ENCODE results near the gene LAMA2. TPM values are rescaled to one million over a fixed set of nuclear protein-coding genes. Genes with fewer than 3 reads are reported as not detected.

Gene LAMA2
- total RNA-seq, 2 donors from 2014 or later, result 111 to 217 TPM

GRCh38 chr6:128979071-128979470, 96.1 kb downstream of the LAMA2 start:
- no peaks in the 10 kb centered on the region for H3K36me3 ChIP-seq
- H3K4me1 ChIP-seq (ENCODE audit: control insufficient read depth in 1 of 2, low read depth in 2 of 2), result no peaks in the 10 kb centered on the region
- no peaks in the 10 kb centered on the region for H3K9me3 ChIP-seq
- no peak for ATAC-seq (ENCODE audit: insufficient number of reproducible peaks, low FRiP score, low read depth)
- no peak overlapping the region for H3K27ac ChIP-seq
- DNase-seq (ENCODE audit: low spot score), result no peak
- no peak for TF ChIP-seq CTCF (IDR thresholded peaks at IDR 0.05)
- no peak overlapping the region for H3K4me3 ChIP-seq
- no peaks in the 10 kb centered on the region for H3K27me3 ChIP-seq (replicated peaks; ENCODE audit: insufficient read depth)

- no peak for DNase-seq (ENCODE audit: low spot score)
- Histone ChIP-seq H3K9me3 (no peaks in the 10 kb centered on the region), H3K27ac (no peak overlapping the region), H3K36me3 (no peaks in the 10 kb centered on the region), H3K4me1 (ENCODE audit: control insufficient read depth in 1 of 2, low read depth in 2 of 2) (no peaks in the 10 kb centered on the region), H3K27me3 (replicated peaks; ENCODE audit: insufficient read depth) (no peaks in the 10 kb centered on the region), H3K4me3 (no peak overlapping the region)
- no peak for ATAC-seq (ENCODE audit: insufficient number of reproducible peaks, low FRiP score, low read depth)
- TF ChIP-seq CTCF (IDR thresholded peaks at IDR 0.05), result no peak
Observed at GRCh38 chr6:128981716-128982115, 98.8 kb downstream of the LAMA2 start.

- no peak overlapping the region for H3K4me3 ChIP-seq
- no peaks in the 10 kb centered on the region for H3K9me3 ChIP-seq
- no peak for ATAC-seq (ENCODE audit: insufficient number of reproducible peaks, low FRiP score, low read depth)
- no peak for TF ChIP-seq CTCF (IDR thresholded peaks at IDR 0.05)
- H3K27ac ChIP-seq, result no peak overlapping the region
- H3K4me1 ChIP-seq (ENCODE audit: control insufficient read depth in 1 of 2, low read depth in 2 of 2), result no peaks in the 10 kb centered on the region
- no peaks in the 10 kb centered on the region for H3K27me3 ChIP-seq (replicated peaks; ENCODE audit: insufficient read depth)
- no peaks in the 10 kb centered on the region for H3K36me3 ChIP-seq
- DNase-seq (ENCODE audit: low spot score), result no peak
Observed at GRCh38 chr6:128990360-128990759, 107.4 kb downstream of the LAMA2 start.

GRCh38 chr6:128990915-128991314, 108.0 kb downstream of the LAMA2 start:
- H3K36me3 ChIP-seq, result no peaks in the 10 kb centered on the region
- no peaks in the 10 kb centered on the region for H3K27me3 ChIP-seq (replicated peaks; ENCODE audit: insufficient read depth)
- no peak overlapping the region for H3K4me3 ChIP-seq
- no peaks in the 10 kb centered on the region for H3K4me1 ChIP-seq (ENCODE audit: control insufficient read depth in 1 of 2, low read depth in 2 of 2)
- DNase-seq (ENCODE audit: low spot score) (no peak), ATAC-seq (ENCODE audit: insufficient number of reproducible peaks, low FRiP score, low read depth) (no peak)
- no peak overlapping the region for H3K27ac ChIP-seq
- no peaks in the 10 kb centered on the region for H3K9me3 ChIP-seq
- TF ChIP-seq CTCF (IDR thresholded peaks at IDR 0.05), result no peak

- Histone ChIP-seq H3K36me3 (no peaks in the 10 kb centered on the region), H3K4me1 (ENCODE audit: control insufficient read depth in 1 of 2, low read depth in 2 of 2) (no peaks in the 10 kb centered on the region), H3K27me3 (replicated peaks; ENCODE audit: insufficient read depth) (no peaks in the 10 kb centered on the region), H3K9me3 (no peaks in the 10 kb centered on the region), H3K27ac (no peak overlapping the region), H3K4me3 (no peak overlapping the region)
- no peak for DNase-seq (ENCODE audit: low spot score)
- no peak for ATAC-seq (ENCODE audit: insufficient number of reproducible peaks, low FRiP score, low read depth)
- no peak for TF ChIP-seq CTCF (IDR thresholded peaks at IDR 0.05)
Observed at GRCh38 chr6:128993166-128993565, 110.2 kb downstream of the LAMA2 start.
